Measurements from ENCODE around the gene ARAF.

The ARAF gene

DNA sequence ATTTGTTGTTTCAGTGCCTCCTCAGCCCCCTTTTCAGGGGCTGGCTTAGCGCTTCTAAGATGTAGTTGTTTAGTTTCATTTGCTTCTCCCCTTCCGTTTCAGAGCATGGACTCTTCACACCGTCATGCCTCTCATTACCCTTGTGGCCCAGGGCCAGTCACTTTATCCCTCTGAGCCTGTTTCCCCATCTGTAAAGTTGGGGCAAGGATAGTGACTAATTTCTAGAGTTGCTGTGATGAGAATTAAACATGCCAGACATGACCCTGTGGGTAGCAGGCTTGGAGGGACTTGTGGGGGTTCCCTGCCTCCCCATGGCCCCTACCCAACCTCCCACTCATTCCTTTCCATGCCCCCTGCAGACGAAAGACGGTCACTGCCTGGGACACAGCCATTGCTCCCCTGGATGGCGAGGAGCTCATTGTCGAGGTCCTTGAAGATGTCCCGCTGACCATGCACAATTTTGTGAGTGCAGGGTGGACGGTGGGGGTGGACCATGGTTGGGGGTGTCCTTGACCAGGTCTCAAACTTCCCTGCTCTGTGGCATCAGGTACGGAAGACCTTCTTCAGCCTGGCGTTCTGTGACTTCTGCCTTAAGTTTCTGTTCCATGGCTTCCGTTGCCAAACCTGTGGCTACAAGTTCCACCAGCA is 3.6 kb downstream of the ARAF start:
- DNase-seq = no peak

DNA sequence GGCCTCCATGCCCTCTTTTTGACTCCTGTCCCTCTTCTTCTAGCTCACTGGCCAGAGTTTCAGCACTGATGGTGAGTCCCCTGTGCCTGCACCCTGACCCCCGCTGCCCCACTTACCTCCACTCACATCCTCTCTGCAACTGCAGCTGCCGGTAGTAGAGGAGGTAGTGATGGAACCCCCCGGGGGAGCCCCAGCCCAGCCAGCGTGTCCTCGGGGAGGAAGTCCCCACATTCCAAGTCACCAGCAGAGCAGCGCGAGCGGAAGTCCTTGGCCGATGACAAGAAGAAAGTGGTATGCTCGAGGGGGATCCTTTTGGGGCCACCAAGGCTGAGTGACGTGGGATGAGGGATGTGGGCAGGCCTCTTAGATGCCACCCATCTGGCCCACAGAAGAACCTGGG is 5.8 kb downstream of the ARAF start:
- DNase-seq = no peak

DNA sequence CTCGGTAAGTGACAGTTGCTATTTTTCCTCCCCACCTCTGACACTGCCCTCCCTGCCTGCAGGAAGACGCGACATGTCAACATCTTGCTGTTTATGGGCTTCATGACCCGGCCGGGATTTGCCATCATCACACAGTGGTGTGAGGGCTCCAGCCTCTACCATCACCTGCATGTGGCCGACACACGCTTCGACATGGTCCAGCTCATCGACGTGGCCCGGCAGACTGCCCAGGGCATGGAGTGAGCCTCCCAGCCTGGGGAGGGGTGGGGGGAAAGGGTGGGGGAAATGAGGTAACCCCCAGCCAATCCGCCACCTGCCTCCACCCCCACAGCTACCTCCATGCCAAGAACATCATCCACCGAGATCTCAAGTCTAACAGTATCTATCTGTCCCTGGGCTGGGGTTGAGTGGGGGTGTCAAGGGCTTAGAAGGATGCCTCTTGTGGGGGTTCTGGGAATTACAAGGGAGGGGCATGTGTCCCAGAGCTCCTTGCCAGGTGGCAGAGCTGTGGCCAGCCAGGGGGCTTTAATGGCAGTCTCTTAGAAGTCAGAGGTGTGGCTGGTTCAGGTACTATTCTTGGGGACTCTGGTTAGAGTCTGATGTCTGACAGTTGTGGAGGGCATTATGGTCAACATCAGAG is 7.8 kb downstream of the ARAF start:
- no peak for DNase-seq

DNA sequence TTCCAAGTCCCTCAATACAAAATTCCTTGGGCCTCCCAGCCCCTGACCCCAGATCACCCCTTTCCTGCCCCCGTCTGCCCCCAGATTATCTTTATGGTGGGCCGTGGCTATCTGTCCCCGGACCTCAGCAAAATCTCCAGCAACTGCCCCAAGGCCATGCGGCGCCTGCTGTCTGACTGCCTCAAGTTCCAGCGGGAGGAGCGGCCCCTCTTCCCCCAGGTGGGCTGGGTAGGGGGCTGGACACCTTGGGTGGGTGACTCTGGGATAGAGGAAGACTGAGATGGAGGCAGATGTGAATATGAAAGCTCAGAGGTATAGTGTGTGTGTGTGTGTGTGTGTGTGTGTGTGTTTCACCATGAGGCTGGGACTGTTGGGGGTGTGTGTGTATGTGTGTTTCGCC is 9.8 kb downstream of the ARAF start:
- DNase-seq = no peak

DNA sequence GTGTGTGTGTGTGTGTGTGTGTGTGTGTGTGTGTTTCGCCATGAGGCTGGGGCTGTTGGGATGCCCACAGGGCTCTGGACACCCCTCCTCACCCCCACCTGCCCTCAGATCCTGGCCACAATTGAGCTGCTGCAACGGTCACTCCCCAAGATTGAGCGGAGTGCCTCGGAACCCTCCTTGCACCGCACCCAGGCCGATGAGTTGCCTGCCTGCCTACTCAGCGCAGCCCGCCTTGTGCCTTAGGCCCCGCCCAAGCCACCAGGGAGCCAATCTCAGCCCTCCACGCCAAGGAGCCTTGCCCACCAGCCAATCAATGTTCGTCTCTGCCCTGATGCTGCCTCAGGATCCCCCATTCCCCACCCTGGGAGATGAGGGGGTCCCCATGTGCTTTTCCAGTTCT is 10.2 kb downstream of the ARAF start:
- no peak for DNase-seq

DNA sequence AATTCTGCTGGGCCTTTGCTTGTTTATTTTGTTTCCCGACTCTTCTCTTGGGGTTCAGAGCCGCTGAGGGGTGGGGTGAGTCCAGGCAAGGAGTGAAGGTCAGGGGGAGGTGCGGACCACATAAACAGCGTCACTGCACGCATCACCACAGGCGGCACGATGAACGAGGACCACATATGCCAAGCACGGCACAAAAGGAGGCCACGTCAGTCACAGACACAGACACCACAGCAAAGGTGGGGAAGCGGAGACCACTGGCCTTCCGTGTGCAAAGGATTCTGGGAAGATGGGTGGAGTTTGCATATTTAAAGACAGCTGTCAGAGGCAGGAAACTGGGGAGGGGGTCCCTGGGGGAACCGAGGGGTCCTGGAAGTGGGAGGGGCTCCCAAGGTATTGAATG is 10.9 kb downstream of the ARAF start:
- DNase-seq = no peak

DNA sequence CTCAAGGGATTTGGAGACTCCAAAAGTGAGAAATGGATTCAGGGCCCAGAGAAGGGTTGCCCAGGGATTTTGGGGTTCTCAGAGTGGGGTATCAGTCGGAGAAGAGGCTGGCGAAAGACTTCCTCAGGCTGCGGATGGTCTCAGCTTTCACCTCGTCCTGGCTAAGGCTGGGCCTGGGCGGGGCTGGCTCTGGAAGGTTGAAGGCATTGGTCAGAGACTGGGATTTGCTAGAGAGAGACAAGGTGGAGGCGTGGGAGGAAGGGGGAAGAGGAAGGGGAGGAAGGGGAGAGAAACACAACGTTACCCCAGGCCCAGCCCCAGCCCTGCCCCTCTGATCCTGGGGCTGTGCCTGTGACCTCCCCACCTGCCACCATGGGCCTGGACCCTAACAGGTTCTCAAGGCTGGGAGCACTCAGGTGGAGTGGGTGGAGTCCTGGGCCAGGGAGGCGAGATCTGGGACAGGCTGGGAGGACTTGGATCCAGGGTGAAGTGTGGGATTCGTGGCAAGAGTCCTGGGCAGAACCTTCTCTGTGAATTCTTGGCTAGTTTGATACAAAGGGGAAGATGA is 11.9 kb downstream of the ARAF start:
- no peak for DNase-seq

DNA sequence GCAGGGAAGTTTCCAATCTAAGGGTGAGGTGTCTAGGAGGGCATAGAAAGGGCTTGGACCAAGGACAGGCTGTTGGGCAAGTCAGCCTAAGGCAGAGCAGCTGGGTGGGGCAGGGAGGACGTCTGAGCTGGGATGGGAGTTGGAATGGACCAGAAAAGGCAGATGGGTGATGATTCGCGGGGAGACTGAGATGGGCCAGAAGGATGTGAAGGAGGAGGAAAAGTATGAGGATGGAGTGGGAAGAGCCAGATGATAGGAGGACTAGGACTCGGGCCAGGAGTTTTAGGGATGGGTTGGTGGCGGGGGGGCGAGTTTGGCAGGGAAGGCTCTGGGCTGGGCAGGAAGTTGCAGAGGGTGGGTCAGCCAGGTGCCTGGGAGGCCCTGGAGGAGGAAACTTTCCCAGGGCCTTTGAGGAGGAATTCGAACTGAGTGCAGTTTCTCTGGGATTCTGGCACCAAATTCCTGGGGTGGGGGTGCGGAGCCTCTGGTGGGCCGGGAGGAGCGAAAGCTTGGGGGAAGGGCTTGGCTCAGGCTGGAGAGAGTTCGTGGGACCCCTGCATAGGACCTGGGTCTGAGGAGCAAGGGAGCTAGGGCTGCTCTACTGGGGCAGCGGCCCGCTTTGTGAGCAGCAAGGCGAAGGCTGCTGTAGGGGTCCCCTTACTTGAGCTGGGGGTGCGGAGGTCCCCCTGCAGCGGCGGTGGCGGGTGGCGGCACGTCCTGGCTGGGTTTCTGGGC is 12.5 kb downstream of the ARAF start:
- no peak for DNase-seq

DNA sequence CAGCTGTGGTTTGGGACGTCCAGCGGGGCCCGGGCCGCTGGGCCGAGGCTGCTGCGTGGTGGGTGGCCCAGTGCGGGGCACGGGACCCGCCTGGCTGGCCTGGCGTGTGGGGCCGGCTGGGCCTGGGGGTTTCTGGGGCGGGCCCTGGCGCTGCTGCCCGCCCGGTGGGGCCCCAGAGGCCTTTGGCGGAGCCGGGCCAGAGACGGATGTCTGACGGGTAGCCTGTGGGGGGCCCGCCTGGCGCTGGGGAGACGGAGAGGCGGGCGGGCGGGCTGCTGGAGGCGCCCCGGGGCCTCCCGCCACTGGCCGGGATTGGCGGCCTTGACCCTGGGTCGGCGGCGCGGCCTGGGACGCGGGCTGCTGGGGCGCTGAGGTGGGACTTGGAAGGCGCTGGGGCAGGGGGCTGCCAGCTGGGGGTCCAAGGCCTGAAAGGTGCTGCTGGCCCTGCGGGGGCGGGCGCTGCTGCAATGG is 13.1 kb downstream of the ARAF start:
- DNase-seq = no peak

DNA sequence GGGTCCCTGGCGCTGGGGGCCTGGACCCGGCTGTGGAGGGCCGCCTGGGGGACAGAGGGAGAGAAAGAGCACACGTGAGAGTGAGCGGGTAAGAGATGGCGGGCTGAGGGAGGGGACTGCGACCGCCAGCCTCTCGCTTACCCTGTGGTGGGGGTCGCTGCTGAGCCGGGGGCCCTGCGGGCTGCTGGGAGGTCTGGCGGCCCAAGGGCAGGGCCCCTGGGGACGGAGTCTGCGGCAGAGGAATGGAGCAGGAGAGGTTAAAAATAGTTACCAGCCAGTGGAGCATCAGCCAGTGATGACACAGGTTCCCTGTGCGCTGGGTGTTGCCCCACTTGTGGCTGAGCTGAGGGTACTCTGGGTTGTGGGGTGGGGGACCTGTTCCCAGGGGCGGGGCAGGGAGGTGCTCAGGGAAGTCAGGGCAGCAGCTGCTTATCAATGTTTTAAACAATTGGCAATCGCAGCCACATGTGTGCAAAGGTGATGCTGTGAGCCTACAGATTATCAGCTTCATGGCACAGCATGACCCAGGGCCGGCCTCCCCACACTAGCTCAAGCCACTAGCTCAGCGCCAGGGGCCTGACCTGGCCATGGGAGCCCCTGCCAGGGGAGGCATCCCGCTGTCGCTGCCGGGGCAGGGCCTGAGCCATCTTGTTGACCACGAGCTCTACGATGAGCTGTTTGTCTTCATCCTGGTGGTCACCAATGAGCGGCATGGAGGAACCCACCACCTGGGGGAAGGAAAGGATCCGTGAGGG is 13.7 kb downstream of the ARAF start:
- no peak for DNase-seq

DNA sequence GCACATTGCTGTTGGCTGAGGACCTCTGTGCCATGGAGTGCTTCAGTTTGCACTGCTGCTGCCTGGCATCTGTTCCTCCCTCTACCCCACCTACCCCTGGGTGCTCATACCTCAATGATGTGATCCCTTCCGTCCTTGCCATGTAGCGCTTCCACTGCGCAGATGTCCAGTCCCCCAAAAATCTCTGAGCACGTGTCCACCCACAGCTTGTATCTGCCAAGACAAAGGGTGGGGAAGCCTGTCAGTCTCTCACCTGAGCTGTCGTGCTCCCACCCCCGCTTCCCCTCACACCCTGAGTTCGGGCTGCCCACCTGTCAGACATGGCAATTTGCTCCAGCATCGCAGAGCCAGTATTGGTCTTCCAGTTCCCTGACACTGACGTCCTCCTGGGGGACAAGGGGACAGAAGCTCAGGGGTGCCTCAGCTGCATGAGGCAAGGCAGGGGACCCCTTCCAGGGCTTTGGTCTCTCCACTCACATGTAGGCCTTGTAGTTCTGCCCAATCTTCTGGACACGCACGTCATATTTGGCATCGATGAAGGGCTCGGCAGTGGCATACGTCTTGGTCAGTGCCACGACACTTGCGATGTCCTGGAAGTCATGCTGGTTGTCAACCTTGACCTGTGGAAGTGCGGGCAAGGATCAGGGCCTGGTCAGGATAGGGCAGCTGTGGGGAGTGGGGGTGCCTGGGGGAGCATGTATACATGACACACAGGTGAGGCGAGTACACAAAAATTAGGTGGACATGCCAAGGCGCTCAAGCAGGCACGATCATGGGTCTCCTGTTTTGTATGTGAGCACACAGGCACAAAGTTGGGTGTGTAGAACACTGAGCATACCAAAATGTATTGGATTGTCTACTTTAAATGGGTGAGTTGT is 15.3 kb downstream of the ARAF start:
- DNase-seq = no peak

DNA sequence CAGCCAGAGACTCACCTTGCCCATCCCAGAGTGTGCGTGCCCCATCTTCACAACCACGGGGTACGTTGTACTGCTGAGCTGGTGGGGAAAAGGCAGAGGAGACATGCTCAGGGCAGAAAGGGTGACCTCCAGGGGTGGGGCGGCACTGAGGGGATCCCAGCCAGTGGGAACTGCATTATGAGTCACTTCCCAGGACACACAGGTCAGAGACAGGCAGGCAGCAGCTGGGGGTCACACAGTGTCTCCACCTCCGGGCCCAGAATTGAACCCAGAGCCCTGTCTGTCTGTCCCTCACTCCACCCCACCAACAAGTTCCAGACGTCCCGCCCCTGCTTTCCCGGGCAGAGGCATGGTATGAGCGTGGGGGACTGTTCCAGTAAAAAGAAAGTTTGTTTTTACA is 16.4 kb downstream of the ARAF start:
- DNase-seq = no peak

DNA sequence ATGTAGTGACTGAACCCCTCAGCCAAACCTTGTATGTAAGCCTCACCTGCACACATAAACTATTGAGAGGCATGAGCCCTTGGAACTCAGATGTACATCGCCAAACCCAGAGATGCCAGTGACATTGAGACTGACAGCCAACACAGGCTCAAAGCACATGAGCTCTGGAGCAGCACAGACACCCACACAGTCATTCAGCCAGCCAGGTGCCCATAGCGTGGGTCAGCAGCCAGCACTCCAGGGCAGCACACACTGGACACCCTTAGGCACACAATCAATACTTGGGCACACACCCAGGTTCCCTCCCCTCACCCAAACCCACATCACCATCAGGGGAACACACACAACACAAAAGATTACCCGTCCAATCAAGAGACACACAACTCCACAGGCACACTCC is 16.9 kb downstream of the ARAF start:
- DNase-seq = no peak

DNA sequence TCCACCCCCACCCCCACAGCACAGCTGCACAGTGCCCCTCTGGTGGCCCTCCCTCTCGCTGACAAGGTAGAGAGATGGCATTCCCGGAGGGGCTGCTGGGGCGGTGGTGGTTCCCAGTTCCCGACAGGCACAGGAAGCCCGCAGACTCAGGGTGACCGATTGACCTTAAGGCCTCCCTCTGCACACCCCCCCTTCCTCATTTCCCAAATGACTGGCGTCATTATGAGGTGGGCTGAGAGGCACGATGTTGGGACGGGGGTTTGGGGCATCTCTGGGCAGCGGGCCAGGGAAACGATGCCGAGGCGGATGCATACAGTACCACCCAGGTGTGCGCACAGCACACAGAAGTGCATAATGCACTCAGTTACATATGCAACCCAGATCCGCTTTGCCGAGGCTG is 17.7 kb downstream of the ARAF start:
- DNase-seq = no peak

DNA sequence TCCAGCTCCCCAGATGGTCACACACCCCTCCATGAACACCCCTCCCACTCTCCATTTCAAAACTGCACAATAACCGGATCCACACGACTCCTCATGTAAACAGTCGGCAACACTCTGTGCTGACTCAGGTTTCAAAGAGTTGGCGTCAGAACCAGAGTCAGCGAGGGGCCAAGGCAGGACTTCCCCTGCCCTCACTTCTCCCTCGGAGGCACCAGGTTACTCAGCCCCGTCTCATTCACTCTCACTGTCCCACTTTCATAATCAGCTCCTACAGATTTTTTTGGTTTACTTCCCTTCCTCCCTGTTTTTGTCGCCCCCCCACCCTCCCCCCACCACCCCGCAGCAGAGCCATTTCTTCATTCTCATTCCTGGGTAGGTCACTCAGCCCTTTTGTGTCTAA is 18.5 kb downstream of the ARAF start:
- no peak for DNase-seq

DNA sequence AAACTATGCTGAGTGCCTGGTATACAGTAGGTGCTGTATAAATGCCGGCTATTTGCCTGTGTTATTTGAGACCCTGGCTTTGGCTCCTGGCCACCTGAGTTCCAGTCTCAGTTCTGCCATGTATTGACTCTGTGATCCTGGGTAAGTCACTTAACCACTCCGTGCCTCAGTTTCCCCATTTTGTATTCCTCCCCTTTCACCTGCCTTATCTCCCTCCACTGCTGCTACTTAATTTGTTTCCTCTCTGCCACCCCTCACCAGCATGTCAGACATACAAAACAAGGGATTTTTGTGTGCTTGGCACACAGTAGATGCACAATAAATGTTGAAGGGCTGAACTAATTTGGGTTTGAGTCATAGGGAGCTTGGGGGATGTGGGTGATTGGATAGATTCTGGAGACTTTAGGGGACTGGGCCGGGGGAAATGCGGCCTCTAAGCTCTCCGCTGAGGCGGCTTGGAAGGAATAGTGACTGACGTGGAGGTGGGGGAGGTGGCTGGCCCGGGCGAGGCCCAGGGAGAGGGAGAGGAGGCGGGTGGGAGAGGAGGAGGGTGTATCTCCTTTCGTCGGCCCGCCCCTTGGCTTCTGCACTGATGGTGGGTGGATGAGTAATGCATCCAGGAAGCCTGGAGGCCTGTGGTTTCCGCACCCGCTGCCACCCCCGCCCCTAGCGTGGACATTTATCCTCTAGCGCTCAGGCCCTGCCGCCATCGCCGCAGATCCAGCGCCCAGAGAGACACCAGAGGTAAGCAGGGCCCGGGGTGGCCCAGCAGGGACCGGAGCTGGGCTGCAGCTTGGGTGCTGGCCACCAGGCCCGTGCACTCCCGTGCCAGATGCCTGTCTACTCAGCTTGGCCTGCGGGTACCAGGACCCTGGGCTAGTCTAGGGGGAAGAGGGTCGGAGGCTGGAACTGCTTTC is 21.0 kb downstream of the ARAF start, which contains the start of gene TIMP1:
TIMP1 (plus strand) TSS at position 706 of the 917 bp plus-strand sequence. CDS start 980 bp downstream, outside the sequence.
- DNase-seq = no peak

DNA sequence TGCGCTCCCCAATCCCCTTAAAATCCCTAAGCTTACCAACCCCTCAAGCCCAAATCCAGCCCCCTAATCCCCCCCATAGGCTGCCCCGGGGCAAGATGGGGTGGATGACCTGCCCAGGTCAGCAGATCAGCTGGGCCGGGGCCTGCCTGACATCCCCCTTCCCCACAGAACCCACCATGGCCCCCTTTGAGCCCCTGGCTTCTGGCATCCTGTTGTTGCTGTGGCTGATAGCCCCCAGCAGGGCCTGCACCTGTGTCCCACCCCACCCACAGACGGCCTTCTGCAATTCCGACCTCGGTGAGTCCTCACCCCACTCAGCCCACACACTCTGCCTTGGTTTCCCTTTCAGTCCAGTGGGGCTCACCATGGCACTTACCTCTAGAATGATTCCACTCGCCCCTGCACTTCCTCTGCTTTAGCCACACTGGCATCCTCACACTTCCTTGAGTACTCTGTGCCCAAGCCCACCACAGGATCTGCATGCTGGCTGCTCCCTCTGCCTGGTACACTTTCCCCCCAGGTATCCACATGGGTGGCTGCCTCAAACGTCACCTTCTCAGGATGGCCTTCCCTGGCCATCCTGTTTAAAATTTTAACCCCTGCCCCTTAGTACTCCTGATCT is 22.3 kb downstream of the ARAF start:
- DNase-seq = no peak

DNA sequence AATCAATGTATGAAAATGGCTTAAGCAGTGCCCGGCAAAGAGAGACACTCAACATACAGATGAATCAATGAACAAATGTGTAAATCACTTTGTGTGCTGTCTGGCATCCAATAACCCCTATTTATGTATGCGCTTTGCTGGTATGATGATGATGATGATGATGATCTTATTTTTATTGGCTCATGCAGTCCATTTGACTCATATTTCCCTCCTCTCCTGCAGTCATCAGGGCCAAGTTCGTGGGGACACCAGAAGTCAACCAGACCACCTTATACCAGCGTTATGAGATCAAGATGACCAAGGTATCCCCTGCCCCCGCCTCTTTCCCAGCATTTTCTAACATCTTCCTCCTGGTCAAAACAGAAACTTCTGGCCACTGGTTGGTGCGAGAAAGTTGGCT is 23.7 kb downstream of the ARAF start:
- DNase-seq = no peak

DNA sequence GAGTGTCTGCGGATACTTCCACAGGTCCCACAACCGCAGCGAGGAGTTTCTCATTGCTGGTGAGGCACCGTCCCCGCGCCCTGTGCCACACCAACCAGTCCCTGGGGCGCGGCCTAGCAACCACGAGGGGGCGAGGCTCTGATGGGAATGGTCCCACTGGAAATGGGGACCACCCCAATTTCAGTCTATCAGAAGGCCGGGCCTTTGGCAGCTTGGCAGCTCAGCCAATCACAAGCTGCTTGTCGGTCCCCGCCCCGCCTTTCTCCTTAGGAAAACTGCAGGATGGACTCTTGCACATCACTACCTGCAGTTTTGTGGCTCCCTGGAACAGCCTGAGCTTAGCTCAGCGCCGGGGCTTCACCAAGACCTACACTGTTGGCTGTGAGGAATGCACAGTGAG is 24.3 kb downstream of the ARAF start:
- no peak for DNase-seq

DNA sequence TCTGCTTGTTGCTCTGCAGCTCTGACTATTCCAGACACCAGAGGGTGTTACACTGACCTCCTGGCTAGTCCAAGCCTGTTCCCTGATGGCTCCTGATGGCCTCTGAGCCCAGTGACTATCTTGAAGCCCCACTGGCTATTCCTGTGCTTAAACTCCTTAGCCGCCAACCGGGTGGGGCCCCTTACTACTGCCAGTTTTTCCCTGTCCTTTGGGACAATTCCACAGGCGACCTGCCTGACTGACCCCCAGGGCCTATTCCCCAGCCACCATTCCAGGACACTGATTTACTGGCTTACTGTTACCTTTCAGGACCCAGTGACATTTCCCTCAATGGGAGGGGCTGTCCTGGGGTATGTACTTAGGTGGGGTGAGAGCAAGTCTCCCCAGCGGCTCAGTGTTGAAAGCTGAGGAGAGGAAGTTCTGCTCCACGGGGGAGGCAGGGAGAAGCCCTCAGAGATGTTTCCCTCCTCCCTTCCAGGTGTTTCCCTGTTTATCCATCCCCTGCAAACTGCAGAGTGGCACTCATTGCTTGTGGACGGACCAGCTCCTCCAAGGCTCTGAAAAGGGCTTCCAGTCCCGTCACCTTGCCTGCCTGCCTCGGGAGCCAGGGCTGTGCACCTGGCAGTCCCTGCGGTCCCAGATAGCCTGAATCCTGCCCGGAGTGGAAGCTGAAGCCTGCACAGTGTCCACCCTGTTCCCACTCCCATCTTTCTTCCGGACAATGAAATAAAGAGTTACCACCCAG is 25.2 kb downstream of the ARAF start:
- no peak for DNase-seq
